ENCODE results near the gene TRPC4.

GRCh38 chr13:37906880-37907279 lies 37.3 kb upstream of the TRPC4 start:
- no peak for TF ChIP-seq CTCF (IDR thresholded peaks at IDR 0.05)
- TF ChIP-seq POLR2A (IDR thresholded peaks at IDR 0.05), result no peak
- no peak for TF ChIP-seq POLR2AphosphoS5 (IDR thresholded peaks at IDR 0.05)
- no peak for TF ChIP-seq EP300 (IDR thresholded peaks at IDR 0.05; ENCODE audit: low read depth)

All from transverse colon (tissue), 4 donors.